Gastroesophageal sphincter (tissue), 4 donors: ENCODE results near the gene CAMKMT. TPM values are rescaled to one million over a fixed set of nuclear protein-coding genes. Genes with fewer than 3 reads are reported as not detected.

ENCODE experiments used
- ATAC-seq: fragments of 150-250 bp; one replicate; pipeline ENCODE4 v1.9.1; 2016; ENCODE audit warnings: mild to moderate bottlenecking, moderate library complexity
- H3K27ac ChIP-seq, 4 donors: fragments of 200-600 bp; sonication (generic) in 3 of 4; 1 replicate in 3 of 4; 2 replicates in 1 of 4; pipeline ENCODE4 v1.5.1; 2016 to 2019
- H3K27me3 ChIP-seq: fragments of 200-600 bp; sonication (generic); one replicate; pipeline ENCODE4 v1.5.1; 2019
- H3K36me3 ChIP-seq, 2 donors: fragments of 200-600 bp; sonication (generic); one replicate each; pipeline ENCODE4 v1.5.1; 2019; ENCODE audit warnings: control low read depth in 1 of 2
- H3K4me1 ChIP-seq, 3 donors: fragments of 200-600 bp; sonication (generic); 1 replicate in 2 of 3; 2 replicates in 1 of 3; pipeline ENCODE4 v1.5.1; 2016 to 2019; ENCODE audit warnings: control low read depth in 2 of 3
- H3K4me3 ChIP-seq, 2 donors: fragments of 200-600 bp; sonication (generic); one replicate each; pipeline ENCODE4 v1.5.1; 2019; ENCODE audit warnings: mild to moderate bottlenecking in 1 of 2, moderate library complexity in 1 of 2
- H3K9me3 ChIP-seq, 3 donors: fragments of 200-600 bp; sonication (generic); one replicate each; pipeline ENCODE4 v1.5.1; 2017 to 2019; ENCODE audit warnings: control low read depth in 2 of 3
- EP300 ChIP-seq: sonication (generic); formaldehyde crosslinking; IDR thresholded peaks from one replicate; pipeline ENCODE4 v1.6.1; 2017; ENCODE audit warnings: antibody characterized with exemption, mild to moderate bottlenecking
- POLR2A ChIP-seq, 2 donors: fragments of 450-650 bp; IDR thresholded peaks; one replicate each; pipeline ENCODE4 v1.6.1; 2017; ENCODE audit warnings: antibody characterized with exemption in 2 of 2, mild to moderate bottlenecking in 2 of 2, moderate library complexity in 1 of 2
- POLR2AphosphoS5 ChIP-seq: sonication (generic); formaldehyde crosslinking; IDR thresholded peaks from one replicate; pipeline ENCODE4 v1.6.1; 2017; ENCODE audit warnings: antibody characterized with exemption
- WGBS, 2 donors: methylation state at CpG; one replicate each; pipeline ENCODE4 v1.1.5; 2018; ENCODE audit warnings: low coverage in 1 of 2; 5-methylcytosine and 5-hydroxymethylcytosine counted together
- total RNA-seq, 4 donors: library from RNA; depleted of rRNA; stranded (reverse); fragments of >200 nt; gene quantifications; one replicate each; pipeline ENCODE4 v1.1.0, GENCODE V29; 2016
- TF ChIP-seq, protein P1 (sequence below), 4 experiments: fragments of 200-600 bp in 2 of 4; fragments of 450-650 bp in 2 of 4; sonication (generic) in 1 of 4; IDR thresholded peaks; one replicate each; pipeline ENCODE4 v1.5.1; 2017 to 2019; ENCODE audit warnings: antibody characterized with exemption in 4 of 4, mild to moderate bottlenecking in 2 of 4, moderate library complexity in 2 of 4

Gene CAMKMT
- total RNA-seq, 4 donors from 2014 or later: 4.2 to 19.5 (median 11.0) TPM

DNA sequence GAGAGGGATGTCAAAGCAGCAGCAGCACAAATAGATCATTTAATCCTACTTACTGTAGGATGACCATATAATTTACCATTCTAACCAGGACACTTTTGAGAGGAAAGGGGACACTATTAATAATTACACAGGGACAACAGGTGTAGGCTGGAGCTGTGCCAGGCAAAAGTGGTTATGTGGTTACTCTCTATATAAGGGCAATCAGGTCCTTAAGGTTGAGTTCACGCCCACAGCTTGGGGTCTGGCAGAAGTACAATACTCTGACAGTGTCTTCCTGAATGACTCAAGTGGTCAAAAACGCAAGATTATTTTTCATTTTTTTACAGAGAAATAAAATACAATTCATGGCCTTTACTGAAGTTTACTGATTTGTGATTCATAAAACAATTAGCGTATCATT, 3.2 kb upstream of the CAMKMT start:
- no peak for ATAC-seq
- Histone ChIP-seq H3K4me3 (no peak overlapping the region), H3K27ac (no peak overlapping the region), H3K4me1 (peaks cover 2 to 46% (median 3%) of the 10 kb centered on the region in 3 donors), H3K36me3 (peaks cover 0 to 4% of the 10 kb centered on the region in 2 donors), H3K27me3 (no peaks in the 10 kb centered on the region), H3K9me3 (no peaks in the 10 kb centered on the region)
- TF ChIP-seq EP300 (no peak), POLR2AphosphoS5 (no peak), POLR2A (IDR thresholded peaks at IDR 0.05) (no peak)
- TF ChIP-seq, protein P1, sequence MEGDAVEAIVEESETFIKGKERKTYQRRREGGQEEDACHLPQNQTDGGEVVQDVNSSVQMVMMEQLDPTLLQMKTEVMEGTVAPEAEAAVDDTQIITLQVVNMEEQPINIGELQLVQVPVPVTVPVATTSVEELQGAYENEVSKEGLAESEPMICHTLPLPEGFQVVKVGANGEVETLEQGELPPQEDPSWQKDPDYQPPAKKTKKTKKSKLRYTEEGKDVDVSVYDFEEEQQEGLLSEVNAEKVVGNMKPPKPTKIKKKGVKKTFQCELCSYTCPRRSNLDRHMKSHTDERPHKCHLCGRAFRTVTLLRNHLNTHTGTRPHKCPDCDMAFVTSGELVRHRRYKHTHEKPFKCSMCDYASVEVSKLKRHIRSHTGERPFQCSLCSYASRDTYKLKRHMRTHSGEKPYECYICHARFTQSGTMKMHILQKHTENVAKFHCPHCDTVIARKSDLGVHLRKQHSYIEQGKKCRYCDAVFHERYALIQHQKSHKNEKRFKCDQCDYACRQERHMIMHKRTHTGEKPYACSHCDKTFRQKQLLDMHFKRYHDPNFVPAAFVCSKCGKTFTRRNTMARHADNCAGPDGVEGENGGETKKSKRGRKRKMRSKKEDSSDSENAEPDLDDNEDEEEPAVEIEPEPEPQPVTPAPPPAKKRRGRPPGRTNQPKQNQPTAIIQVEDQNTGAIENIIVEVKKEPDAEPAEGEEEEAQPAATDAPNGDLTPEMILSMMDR (IDR thresholded peaks at IDR 0.05): no peak
- WGBS, 2 donors: 68 to 75% methylated on average over 3 of the region's 3 CpGs

DNA sequence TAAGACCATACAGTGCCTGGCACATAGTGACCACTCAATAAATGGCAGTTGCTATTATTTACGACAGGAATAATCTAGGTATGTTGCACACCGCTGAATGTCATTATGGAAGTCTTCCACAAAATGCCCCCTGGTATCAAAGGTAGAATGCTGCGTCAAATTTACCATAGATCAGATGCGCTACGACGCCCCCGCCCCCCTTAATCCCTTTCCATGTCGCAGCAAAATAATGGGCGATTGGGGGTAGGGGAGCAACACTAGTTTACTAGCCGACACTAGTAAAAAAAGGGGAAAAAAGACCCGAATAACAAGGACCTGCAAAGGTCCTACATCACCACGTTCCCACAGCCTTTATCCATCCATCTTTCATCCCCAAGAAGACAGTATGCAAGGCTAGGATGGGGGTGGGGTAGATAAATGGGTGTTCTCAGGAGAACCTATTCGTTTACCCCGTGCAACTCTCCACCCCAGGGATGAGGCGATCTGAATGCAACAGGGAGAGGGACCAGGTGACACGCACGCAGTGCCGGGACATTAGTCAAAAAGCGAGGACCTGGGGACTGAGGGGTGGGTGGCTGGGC, 908 bp upstream of the CAMKMT start:
- H3K4me3 ChIP-seq: peak overlapping the region; percentile 73 to 74
- H3K4me1 ChIP-seq: peaks cover 2 to 46% (median 3%) of the 10 kb centered on the region in 3 donors
- no peaks in the 10 kb centered on the region for H3K9me3 ChIP-seq
- H3K27ac ChIP-seq: peak overlapping the region; percentile 76 to 96 (median 90)
- TF ChIP-seq POLR2A (IDR thresholded peaks at IDR 0.05): no peak
- TF ChIP-seq, protein P1 (IDR thresholded peaks at IDR 0.05): no peak
- TF ChIP-seq EP300: no peak
- no peak for TF ChIP-seq POLR2AphosphoS5
- H3K36me3 ChIP-seq: no peaks in the 10 kb centered on the region
- peak; percentile 1 for ATAC-seq
- 0 to 3% methylated on average over 14 to 17 of the region's 19 CpGs for WGBS, 2 donors
- H3K27me3 ChIP-seq: no peaks in the 10 kb centered on the region

DNA sequence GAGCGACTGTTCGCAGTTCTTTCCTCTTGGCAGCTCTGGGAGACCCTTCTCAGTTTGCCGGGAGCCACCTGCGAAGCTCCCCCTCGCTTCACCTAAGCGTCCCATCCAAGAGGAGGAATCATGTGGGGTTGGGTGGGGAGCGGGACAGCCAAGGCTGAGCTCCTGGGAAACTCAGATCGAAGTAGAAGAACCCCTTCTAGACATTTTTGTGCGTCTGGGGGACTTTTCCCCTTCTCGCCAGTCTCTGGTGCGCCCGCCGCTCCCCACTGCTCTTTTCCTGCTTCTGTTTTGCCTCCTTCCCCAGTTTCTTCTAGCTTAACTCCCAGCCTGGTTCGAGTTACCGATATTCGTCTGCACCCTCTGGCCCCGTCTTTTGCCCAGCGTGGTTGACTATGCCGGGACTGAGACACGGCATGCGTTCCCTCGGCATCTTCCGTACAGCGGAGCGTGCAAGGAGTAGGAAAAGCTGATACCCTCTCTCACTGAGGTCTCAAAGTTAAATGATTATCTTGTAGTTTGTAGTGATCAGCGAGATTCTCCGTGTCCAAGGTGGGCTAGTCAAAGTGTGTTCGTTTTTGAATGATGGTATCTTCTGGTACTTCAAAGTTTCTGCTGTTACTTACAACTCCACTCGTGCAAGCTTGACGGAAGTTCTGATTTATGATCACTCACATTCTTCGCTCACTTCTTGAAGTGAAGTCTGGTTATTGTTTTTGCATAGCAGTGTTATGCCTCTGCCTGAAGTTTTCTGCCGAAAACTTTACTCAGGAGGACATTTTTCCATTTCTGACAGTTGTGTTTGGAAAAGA, 664 bp downstream of the CAMKMT start:
- TF ChIP-seq POLR2A (IDR thresholded peaks at IDR 0.05) (no peak), POLR2AphosphoS5 (no peak), EP300 (no peak)
- TF ChIP-seq, protein P1 (IDR thresholded peaks at IDR 0.05): no peak
- no peaks in the 10 kb centered on the region for H3K9me3 ChIP-seq
- H3K27me3 ChIP-seq: no peaks in the 10 kb centered on the region
- H3K36me3 ChIP-seq: no peaks in the 10 kb centered on the region
- WGBS, 2 donors: 0% methylated on average over 26 to 31 of the region's 32 CpGs
- peaks cover 2 to 42% (median 3%) of the 10 kb centered on the region in 3 donors for H3K4me1 ChIP-seq
- peak overlapping the region; percentile 36 to 96 (median 90) for H3K27ac ChIP-seq
- peak overlapping the region; percentile 73 to 74 for H3K4me3 ChIP-seq
- peak; percentile 0 for ATAC-seq

DNA sequence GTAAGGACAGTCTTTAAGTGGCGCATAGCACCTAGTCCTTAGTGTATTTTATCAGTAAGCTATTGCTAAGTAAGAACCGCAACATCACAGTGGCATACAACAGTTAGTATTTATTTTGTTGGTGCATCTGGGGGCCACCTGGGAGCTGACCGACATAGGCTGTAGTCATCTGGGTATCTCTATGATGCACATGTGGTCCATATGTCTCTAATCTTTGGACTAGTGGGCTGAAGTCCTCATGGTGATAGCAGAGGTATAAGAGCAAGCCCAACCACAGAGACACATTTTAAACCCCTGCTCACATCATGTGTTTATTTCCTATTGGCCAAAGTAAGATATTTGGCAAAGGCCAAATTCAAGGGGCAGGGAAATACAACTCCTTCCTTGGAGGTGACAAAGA, 2.9 kb downstream of the CAMKMT start:
- no peak for ATAC-seq
- H3K4me1 ChIP-seq: peaks cover 0 to 20% (median 2%) of the 10 kb centered on the region in 3 donors
- no peak overlapping the region for H3K4me3 ChIP-seq
- no peaks in the 10 kb centered on the region for H3K9me3 ChIP-seq
- TF ChIP-seq POLR2A (IDR thresholded peaks at IDR 0.05) (no peak), EP300 (no peak), POLR2AphosphoS5 (no peak)
- TF ChIP-seq, protein P1 (IDR thresholded peaks at IDR 0.05): no peak
- WGBS, 2 donors: 83 to 88% methylated on average over 1 to 3 of the region's 3 CpGs
- no peaks in the 10 kb centered on the region for H3K36me3 ChIP-seq
- H3K27ac ChIP-seq: no peak overlapping the region
- H3K27me3 ChIP-seq: no peaks in the 10 kb centered on the region
